ENCODE results near the gene ICA1.

Gene ICA1

DNA sequence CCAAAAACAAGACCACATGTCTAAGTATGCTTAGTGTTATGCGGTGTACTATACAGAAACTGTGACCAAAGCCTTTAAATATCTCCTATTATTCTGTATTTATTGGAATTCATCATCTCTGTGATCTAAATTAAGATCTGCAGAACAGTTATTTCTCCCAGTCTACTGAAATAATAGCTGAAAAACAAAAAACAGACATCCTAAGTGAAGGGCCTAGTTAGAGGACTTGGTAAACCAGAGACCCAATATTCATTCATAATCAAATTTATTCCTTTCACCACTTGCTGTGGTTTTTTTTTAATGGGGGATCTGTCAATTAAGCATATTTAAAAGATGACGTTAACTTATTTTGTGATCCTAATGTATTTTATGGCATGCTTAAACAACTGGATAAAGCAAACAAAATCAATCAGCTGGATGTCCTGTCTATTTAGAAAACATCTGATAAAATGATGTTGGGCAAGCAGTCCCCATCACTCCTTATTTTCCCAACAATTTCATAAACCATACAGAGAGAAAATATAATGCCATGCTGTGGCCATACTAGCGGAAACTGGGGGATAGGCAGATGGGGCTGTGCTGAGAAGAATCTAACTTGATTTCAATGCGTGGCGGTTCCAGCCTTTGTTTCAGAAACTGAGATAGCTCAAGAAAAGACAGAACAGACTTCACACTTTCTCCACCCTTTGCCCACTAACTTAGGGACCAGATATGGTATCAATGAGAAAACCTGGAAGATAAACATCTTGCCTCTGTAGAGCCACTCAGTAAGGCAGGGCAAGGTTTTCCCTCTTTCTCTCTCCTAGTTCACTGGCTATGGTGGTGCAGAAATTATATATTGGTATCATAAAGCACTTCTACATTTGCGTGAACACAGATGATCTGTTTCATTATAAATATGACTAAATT, 32.9 kb downstream of the ICA1 start:
- in situ Hi-C loops (cut with MboI; ENCODE audit: low sequenced_read_pairs): no loop called here

DNA sequence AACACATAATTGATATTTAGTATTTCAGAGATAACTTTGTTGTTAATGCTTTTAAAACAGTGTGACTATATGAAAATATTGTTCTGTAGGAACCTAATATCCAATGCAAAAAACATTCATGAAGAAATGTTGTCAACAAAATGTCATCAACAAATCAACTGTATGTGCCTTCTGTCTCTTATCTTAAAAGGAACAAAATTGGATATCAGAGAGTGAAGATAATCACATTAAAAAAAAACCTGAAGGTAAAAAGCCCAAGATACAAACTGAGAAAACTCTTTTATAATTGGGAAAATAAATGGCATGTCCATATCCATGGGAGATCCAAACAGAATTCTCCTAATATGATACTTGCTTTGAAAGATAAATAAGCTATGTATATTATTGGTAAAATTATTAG, 33.9 kb downstream of the ICA1 start:
- in situ Hi-C loops (cut with MboI; ENCODE audit: low sequenced_read_pairs): no loop called here

DNA sequence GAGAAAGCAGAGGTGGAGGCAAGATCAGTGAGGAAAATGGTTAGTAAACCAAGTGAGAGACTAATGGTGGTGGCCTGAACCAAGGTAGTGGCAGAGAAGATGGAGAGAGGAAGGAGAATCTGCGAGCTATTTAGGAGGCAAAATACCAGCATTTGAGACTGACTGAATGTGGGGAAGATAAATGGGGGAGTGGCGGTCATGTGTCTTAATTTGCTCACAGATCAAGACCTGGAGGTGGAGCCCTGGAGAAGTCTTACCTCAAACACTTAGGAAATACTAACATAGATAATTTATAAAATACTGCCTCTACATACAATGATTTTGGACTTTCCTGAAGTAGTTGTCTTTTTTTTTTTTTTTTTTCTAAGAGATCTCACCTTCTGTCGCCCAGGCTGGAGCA, 34.7 kb downstream of the ICA1 start:
- in situ Hi-C loops (cut with MboI; ENCODE audit: low sequenced_read_pairs): no loop called here

DNA sequence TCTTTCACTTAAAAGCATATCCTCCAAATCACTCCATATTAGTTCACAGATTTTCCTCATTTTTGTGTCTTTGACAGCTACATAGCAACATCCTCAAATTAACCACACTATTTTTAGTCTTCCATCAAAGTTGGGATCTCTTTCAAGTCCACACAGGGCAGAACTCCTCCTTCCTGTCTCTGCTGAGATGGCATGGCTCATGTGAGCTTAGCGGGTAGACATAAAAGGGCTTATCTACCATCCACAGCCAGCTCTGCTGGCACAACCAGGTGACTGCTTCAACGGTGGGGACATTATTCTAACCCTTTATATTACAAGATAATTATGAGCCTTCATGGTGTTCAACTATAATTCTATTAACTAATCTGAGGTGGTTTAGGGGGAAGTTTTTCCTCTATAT, 35.5 kb downstream of the ICA1 start:
- in situ Hi-C loops (cut with MboI; ENCODE audit: low sequenced_read_pairs): no loop called here

DNA sequence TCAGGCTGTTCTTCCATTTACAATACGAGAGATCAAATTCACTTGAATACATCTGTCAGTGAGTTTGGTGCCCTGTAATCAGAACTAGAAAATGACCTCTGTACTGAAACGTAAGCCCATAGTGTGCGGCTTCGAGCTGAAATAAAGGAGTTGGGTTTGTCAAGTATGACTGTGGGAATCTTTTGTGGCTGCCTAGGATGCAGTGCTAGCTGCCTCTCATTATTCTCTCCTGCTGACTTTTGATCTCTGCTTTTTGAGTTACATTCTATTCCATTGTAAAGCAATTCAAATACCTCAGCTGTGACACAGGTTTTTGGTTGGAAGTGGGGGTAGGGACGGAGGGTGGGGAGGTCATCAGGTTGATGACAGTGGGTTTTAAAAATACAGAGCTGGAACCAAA, 40.4 kb downstream of the ICA1 start:
- in situ Hi-C loops (cut with MboI; ENCODE audit: low sequenced_read_pairs): loop anchor here (25.0 kb wide), 1 partner anchor 784 kb away; no protein-coding TSS in a partner anchor

DNA sequence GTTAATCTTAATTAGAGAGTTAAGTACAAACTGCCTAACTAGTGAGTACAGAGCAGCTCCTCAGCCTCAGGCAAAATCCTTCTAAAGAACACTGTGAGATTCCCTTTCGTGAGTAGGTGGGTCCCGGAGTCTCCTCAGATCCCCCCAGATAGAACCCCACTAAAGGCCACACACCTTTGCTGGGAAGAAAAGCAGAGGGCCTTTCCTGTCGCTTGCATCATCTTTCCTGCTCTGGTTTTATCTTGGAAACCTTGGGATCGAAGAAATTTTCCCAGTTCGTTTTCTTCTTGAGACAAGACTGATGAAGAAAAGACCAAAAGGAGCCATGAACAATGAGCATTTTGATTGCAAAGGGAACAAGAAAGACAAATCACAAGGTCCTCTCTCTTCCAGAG, 40.9 kb downstream of the ICA1 start:
- in situ Hi-C loops (cut with MboI; ENCODE audit: low sequenced_read_pairs): loop anchor here (25.0 kb wide), 1 partner anchor 784 kb away; no protein-coding TSS in a partner anchor

DNA sequence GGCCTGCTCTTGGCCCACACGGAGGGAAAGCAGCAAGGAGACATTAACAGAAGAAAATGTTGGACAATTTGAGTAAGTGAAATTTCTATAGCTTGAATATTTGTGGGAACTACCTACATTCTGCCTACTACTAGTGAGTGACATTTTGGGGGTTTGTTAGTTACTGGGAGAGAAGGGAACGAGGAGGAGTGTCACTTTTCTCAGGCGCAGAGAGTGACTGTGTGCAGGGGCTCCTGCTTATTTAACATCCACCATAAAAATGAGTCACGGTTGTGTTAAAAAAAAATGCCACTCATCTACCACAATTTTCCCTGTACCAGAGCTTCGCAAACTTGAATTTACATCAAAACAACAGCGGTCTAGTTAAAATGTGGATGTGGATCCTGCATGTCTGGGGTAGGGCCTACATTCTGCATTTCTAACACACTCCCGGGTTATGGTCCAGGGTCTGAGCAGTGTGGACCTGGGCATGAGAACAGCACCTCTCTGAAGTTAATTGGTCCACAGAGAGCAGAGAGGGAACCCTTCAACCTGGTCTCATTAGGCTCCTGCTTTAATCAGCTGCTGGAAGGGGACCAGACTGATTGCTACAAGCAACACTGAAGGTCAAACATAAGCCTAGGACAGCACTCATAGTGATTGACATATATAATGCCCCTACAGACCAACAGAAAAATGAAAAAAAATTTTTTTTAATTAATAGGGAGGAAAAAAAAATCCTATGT, 41.4 kb downstream of the ICA1 start:
- in situ Hi-C loops (cut with MboI; ENCODE audit: low sequenced_read_pairs): loop anchor here (25.0 kb wide), 1 partner anchor 783 kb away; no protein-coding TSS in a partner anchor

DNA sequence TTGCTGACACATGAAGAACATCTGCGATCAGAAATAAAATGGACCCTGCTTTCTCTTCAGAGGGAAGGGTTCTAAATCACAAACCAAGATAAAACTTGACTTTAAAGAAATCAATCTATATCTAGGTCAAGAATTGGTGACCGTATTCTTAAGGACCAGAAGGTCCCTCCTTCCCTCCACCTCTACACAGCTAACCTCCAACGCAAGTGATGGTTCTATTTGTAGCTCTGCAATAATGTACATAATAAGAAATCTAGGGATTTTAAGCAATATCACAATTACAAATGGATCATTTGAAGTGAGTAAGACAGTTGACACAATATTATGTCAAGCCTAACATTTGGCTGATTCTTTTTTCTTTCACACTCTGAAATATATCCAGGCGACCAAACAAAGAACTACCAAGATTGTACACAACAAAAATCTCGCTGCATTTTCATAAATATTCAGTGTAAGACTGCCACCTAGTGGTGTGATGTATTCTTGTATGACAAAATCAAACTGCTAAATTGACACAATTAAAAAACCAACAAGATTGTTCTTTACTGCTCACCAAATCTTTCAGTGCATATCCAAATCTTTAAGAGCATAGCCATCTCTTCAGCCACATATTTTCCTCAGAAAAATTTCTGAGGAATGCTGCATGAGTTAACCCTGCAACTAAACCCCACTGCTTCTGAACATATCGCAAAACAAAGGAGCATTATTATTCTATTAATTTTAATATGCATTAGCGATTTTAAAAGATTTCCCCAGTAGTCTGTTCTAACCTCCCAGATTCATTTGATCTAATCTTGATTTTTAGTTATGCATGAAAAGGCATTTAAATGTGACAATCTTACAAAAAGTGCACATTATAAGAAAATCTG, 44.5 kb downstream of the ICA1 start:
- in situ Hi-C loops (cut with MboI; ENCODE audit: low sequenced_read_pairs): loop anchor here (10.0 to 25.0 kb wide), 2 partner anchors 623 to 780 kb away; no protein-coding TSS in a partner anchor

DNA sequence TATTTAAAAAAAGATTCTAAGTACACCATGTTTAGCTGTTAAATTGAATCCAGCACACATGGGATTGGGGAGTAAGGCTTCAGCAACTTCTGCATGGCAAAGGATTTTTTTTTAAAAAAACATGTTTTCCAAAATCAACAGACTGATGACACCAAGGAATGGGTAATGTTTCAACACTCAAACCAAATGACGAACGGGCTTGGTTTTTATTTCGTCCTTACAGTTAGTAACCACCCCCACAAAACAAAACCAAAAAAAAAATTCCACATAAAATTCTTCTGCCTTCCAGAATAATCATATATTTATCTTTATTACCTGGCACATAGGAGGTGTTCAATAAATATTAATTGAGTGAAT, 45.7 kb downstream of the ICA1 start:
- in situ Hi-C loops (cut with MboI; ENCODE audit: low sequenced_read_pairs): loop anchor here (10.0 to 25.0 kb wide), 2 partner anchors 622 to 779 kb away; no protein-coding TSS in a partner anchor

DNA sequence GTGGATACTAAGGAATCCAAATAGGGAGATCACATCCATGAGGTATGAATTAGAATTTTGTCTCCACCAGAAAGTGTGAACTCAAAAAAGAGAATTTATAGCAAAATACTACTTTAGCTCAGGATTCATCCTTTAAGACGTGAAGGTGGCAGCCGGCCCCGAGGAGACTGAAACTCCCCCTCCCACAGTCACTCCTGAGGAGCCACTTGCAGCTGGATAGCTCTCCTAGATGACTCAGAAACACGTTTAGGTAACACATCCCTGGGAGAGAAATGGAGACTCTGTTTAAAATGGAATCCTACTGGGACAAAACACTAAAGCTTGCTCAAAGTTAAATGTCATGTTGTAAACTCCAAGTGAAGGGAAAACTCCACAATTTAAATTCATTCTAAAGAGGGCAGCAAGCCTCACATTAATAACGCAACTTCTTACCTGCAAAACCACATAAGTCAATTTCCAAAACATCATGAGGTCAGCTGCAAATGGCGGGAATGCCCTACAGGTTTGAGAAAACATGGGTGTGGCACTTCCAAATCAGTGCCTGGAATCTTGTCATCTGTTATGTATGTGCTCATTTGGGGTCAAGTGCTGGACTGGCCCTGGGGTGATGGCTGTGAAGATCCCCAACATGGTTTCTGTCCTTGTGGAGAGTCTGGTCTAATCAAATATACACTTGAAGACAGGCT, 46.2 kb downstream of the ICA1 start:
- in situ Hi-C loops (cut with MboI; ENCODE audit: low sequenced_read_pairs): loop anchor here (10.0 to 25.0 kb wide), 2 partner anchors 621 to 778 kb away; no protein-coding TSS in a partner anchor

DNA sequence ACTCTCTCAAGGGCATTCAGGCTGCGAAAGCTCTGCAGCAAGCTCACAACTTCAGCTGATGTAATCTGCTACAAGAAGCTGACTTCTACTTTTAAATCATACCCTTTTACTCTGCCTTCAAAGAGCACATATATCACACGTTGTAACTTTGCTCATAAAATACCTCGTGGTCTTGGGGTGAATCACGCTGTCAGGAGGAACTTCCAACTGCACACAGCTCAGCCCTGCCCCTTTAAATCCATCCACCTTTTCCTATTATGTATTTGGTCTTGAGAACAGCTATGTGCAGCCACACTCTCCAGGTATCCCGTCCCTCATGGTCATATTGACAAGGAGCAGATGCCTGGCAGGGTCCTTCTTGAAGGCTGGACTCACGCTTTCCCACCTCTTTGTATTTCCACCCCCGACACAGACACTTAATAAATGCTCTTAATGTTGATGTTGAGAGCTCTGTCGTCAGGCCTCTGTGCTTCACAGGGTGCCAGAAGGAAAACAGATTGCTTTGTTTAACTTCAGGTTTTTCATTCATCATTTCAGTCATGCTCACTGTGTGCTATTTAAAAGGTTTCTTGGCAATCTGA, 47.6 kb downstream of the ICA1 start:
- in situ Hi-C loops (cut with MboI; ENCODE audit: low sequenced_read_pairs): loop anchor here (10.0 to 25.0 kb wide), 2 partner anchors 620 to 777 kb away; no protein-coding TSS in a partner anchor

DNA sequence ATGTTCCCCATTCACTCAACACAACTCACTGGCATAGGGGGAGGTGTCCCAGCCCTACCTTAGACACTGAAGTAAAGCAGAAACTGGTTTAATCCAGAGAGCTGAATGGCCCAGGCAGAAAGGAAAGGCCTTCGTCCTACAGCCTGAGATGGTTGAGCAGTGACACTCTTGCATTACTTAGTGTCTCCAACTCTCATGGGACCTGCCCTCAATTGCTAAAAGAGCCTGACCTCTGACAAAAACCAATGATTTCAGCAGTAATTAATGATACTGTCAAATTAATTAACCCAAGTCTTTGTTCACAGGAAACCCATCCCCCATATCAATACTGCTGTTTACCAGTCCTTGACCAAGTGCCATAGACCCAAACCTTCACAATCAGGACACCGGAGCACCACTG, 48.6 kb downstream of the ICA1 start:
- in situ Hi-C loops (cut with MboI; ENCODE audit: low sequenced_read_pairs): loop anchor here (10.0 to 25.0 kb wide), 2 partner anchors 619 to 776 kb away; no protein-coding TSS in a partner anchor

DNA sequence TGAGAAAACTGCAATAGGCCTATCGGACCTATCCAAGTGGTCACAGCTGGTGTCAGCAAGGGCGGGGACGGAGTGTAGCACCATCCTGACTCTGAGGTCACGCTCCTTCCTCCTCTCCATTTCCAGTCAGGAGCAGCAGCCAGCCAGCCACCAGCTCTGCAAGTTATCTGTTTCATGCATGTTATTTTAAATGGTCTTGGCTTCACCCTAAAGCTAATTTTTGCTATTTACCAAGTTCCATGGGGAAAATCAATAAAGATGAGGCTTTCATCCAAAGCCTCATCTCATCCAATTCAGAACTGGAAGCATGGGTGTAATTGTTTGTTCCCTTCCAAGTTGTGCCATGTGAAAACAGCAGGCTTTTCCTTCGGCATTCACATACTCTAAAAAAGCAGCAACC, 49.3 kb downstream of the ICA1 start:
- in situ Hi-C loops (cut with MboI; ENCODE audit: low sequenced_read_pairs): loop anchor here (10.0 to 25.0 kb wide), 2 partner anchors 618 to 775 kb away; no protein-coding TSS in a partner anchor

DNA sequence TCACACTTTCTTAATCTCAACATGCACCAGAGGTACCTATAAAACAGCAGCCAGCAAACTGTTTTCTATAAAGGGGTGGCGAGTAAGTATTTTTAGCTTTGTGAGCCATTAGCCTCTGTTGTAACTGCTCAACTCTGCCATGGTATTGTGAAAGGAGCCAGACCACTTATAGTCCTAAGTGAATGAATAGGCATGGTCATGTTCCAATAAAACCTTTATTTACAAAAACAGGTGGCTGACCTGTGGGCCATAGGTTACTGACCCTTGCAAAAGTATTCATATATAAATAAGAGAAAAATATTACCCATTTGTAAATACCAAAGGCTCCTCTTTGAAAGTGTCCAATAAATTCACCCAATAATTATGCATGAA, 50.3 kb downstream of the ICA1 start:
- in situ Hi-C loops (cut with MboI; ENCODE audit: low sequenced_read_pairs): loop anchor here (10.0 to 25.0 kb wide), 2 partner anchors 617 to 774 kb away; no protein-coding TSS in a partner anchor

DNA sequence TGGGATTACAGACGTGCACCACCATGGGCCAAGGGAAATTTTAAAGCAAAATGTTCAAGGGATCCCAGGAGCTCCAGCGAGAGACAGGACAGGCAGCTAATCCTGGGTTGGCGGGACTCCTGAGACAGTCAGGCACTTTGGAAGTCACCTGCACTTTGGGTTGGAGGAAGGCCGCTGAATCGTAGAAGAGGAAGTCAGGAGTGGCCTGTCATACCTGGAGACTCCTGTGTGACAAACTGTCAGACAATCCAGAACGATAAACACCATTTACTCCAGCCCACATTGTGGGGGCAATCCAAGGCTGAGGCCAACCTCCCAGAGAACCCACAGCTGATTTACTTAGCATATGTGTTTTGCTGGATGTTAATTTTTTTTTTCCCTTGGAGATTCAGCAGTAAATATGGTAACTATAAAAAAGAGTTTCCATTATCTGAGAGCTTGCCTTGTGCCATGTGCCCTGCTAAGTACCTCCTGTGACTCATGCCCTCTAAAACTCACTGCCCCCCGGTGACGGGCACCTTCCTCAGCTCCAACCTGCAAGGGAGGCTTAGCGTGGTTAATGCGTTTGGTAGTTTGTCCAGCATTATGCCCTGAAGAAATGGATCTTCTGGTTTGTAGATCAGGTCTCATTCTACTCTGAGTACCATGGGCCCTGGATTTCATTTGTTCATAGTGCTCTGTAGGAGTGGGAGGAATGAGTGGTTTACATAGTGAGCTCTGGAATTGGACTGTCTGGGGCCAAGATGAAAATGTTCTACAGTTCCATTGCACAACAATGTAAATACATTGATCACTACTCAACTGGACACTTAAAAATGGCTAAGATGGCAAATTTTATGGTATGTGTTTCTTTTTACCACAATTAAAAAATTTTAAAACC, 50.9 kb downstream of the ICA1 start:
- in situ Hi-C loops (cut with MboI; ENCODE audit: low sequenced_read_pairs): loop anchor here (10.0 to 25.0 kb wide), 2 partner anchors 616 to 774 kb away; no protein-coding TSS in a partner anchor

DNA sequence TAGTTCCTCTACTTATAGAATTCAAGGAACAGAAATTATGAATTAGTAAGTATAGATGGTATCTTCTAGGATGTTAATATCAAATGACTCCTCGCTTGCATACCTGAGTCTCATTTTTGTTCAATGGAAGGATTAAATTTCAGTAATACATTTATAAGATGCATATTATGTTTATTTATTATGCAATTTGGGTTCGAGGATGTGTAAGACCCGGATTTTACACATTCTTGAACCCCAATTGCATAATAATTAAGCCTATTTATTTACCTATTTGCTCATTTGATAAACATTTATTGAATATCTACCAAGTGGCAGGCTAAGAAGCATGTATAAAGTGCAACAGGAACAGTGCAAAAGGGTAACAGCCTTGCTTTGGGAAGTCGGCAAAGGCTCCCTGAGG, 52.6 kb downstream of the ICA1 start:
- in situ Hi-C loops (cut with MboI; ENCODE audit: low sequenced_read_pairs): loop anchor here (25.0 kb wide), 1 partner anchor 772 kb away; no protein-coding TSS in a partner anchor

DNA sequence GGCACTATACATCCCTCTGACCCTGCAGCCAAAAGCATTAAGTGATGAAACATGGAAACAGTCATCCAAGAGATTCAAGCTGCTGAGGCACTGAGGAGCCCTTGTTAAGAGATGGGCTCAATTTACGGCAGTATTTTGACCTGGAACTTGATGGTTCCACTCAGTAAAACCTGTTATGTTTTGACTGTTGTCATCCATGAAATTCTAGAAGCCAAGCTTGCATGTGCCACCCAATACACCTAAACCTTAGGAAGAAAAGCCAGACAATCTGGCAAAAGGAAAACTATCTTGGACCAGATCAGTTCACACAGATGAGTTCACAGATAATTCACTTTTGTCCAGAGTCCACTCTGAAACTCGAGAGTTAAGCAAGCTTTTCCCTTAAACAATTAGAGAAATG, 53.2 kb downstream of the ICA1 start:
- in situ Hi-C loops (cut with MboI; ENCODE audit: low sequenced_read_pairs): loop anchor here (25.0 kb wide), 1 partner anchor 772 kb away; no protein-coding TSS in a partner anchor

DNA sequence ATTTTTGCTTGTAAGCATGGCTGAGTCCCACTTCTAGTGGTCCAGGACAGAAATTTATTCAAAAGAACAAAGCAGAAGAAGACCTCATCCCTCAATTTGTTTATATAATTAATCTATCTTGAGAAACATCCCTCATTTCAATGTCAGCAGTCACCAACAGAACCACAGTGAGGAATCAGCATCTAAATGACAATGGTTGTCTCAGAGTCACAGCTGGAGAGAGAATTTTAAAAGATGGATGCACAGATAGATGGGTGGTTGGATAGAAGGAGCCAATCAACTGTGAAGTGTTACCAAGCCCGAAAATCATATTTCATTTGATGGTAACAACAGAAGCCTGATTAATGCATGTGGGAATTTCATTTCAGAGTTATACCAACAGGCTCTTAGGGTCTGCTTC, 55.0 kb downstream of the ICA1 start:
- in situ Hi-C loops (cut with MboI; ENCODE audit: low sequenced_read_pairs): loop anchor here (25.0 kb wide), 1 partner anchor 770 kb away; no protein-coding TSS in a partner anchor
